ENCODE data around the gene LGMN.

- TF ChIP-seq TCF12 (IDR thresholded peaks at IDR 0.05) = no peak
- no peak for TF ChIP-seq NFIC (IDR thresholded peaks at IDR 0.05; ENCODE audit: borderline replicate concordance)
- TF ChIP-seq CTCF (IDR thresholded peaks at IDR 0.05) = no peak
- TF ChIP-seq PBX3 (IDR thresholded peaks at IDR 0.05) = no peak
- no peak for TF ChIP-seq GATA2 (CRISPR knock-in tag; IDR thresholded peaks at IDR 0.05)
- TF ChIP-seq MEF2A (IDR thresholded peaks at IDR 0.05; ENCODE audit: borderline replicate concordance, low read depth) = no peak
- no peak for TF ChIP-seq TEAD4 (IDR thresholded peaks at IDR 0.05; ENCODE audit: borderline replicate concordance, insufficient read depth)
Observed at GRCh38 chr14:92750994-92751400, 2.6 kb upstream of the LGMN start.
